Middle frontal gyrus (tissue), 1 donor: ENCODE measurements around the gene KCND3.

ENCODE experiments used
- DNase-seq: peaks from one replicate; pipeline ENCODE4 v3.0.0-alpha.2; 2015; ENCODE audit warnings: low spot score; ENCODE audit errors: extremely low spot score

Gene KCND3

GRCh38 chr1:111730706-111731105 is 258.8 kb downstream of the KCND3 start:
- DNase-seq: no peak

DNA sequence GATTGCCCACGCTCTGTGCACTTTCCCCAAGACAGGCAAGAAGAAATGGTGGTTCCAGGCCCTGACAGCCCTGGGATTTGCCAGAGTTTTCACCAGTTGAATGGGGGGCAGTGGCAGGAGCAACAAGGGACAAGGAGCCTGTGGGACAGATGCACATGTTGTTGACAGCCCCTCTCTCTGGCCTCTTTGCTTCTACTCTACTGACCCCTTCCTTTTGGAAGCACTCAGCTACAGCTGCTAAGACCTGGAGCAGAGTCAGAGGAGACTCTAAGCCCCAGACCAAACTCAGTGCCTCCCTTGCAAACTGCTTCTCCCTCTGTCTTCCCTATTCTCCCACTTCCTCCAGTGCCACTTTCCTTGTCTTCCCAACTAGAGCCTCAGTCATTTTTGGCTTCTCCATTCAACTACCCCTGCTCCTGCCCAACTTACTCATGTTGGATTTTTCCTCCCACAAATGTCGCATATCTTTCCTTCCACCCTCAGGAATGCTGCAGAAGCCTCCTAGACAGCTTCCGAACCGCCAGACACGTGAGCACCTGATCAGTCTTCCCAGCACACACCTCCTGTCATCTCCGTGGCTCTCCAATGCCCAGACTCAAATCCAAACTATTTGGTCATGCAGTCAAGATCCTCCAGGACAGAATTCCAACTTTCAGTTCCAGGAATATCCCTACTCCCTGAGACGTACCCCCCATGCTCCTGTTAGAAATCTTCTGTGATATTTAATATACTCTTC is 259.4 kb downstream of the KCND3 start:
- DNase-seq: no peak

- no peak for DNase-seq
These were observed 260.1 kb downstream of the KCND3 start for GRCh38 chr1:111729271-111729921.

DNA sequence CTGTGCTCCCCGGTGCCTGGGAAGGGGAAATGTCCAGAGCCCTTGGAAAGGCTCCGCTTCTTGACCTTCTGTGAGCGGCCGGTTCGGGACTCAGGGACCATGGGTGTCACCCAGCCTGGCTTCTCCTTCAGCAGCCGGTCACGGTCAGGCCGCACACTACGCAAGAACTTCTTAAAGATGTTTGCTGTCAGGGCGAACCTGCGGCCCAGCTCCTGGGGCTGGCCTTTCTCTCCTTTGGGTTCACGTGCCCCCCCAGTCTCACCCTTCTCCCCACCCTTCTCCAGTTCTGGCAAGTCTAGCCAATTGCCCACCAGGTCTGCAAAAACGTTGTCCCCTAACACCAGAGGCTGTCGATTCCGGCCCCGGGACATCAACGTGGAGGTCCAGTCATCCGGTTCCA is 262.4 kb downstream of the KCND3 start:
- no peak for DNase-seq

- no peak for DNase-seq
These were observed 264.3 kb downstream of the KCND3 start for GRCh38 chr1:111725192-111725591.

DNA sequence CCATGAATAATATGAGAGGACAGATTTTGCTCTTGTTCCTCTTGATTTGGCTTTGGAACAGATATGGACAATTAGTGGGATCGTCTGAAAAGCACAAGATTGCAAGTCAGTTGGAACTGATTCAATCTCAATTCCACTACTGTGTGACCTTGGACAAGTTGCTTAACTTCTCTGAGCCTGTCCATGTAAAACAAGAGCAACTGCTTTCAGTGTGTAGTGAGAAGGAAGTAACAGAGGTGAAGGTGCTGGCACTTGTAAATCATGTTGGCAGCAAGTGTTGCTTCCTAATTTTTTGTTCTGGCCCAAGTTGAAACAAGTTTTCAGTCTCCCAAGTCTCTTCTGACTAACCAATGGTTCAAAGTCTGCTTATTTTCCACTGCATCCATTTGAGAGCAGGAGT is 265.6 kb downstream of the KCND3 start:
- no peak for DNase-seq

GRCh38 chr1:111723091-111723806 is 266.2 kb downstream of the KCND3 start:
- no peak for DNase-seq

GRCh38 chr1:111720977-111721786 is 268.3 kb downstream of the KCND3 start:
- no peak for DNase-seq
